Tibial nerve (tissue), 3 donors: Measurements from ENCODE around the gene AK2.

Source experiments
- POLR2A ChIP-seq, 2 donors: fragments of 450-650 bp; IDR thresholded peaks; one replicate each; pipeline ENCODE4 v1.6.1; 2017; ENCODE audit warnings: antibody characterized with exemption in 2 of 2, mild to moderate bottlenecking in 2 of 2, moderate library complexity in 2 of 2
- TF ChIP-seq, protein P1 (sequence below), 5 experiments: fragments of 200-600 bp in 3 of 5; fragments of 450-650 bp in 2 of 5; sonication (generic) in 3 of 5; IDR thresholded peaks; one replicate each; pipeline ENCODE4 v1.5.1; 2016 to 2019; ENCODE audit warnings: antibody characterized with exemption in 5 of 5, mild to moderate bottlenecking in 3 of 5, moderate library complexity in 2 of 5

DNA sequence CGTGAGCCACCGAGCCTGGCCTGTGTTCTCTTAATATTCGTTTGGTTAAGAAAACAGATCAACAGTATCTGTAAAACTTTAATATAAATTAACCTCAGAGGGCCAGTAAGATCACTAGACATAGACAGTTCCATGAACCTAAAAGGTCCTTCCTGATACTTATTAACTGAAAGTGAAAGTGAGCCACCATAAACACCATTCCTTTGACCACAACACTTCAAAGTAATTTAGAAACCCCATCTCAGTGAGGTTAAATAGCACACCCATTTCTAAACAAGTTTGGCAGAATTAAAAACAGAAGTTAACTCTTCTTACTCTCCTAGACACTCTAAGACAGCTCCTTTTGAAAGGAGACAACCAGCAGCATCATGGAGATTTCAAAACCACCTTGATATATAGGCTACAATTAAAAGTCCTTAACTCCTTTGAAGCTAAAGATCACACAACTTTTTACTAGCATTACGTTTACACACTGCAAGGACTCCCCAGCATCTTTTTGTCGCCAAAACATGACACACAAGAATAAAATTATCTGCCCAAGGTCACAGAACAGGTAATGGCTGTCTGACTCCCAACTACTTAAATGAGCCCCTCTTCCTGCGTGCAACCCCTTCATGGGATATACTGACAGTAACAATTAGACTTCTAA, 74.3 kb downstream of the AK2 start:
- no peak for TF ChIP-seq POLR2A (IDR thresholded peaks at IDR 0.05)
- TF ChIP-seq, protein P1, sequence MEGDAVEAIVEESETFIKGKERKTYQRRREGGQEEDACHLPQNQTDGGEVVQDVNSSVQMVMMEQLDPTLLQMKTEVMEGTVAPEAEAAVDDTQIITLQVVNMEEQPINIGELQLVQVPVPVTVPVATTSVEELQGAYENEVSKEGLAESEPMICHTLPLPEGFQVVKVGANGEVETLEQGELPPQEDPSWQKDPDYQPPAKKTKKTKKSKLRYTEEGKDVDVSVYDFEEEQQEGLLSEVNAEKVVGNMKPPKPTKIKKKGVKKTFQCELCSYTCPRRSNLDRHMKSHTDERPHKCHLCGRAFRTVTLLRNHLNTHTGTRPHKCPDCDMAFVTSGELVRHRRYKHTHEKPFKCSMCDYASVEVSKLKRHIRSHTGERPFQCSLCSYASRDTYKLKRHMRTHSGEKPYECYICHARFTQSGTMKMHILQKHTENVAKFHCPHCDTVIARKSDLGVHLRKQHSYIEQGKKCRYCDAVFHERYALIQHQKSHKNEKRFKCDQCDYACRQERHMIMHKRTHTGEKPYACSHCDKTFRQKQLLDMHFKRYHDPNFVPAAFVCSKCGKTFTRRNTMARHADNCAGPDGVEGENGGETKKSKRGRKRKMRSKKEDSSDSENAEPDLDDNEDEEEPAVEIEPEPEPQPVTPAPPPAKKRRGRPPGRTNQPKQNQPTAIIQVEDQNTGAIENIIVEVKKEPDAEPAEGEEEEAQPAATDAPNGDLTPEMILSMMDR (IDR thresholded peaks at IDR 0.05) = no peak
